NCI-H1092 (cell line): ENCODE measurements around the gene HERC2.
"Not testable (repeated sequence)": the region's sequence is repeated elsewhere in the genome, so short reads cannot be mapped to it uniquely, and the experiment has no call there.

Source experiments
- DNase-seq: peaks from one replicate; lab custom pipeline; 2025; lab: John Stamatoyannopoulos, UW

Gene HERC2

GRCh38 chr15:28179270-28179669 lies 142.7 kb downstream of the HERC2 start:
- DNase-seq = no peak

DNA sequence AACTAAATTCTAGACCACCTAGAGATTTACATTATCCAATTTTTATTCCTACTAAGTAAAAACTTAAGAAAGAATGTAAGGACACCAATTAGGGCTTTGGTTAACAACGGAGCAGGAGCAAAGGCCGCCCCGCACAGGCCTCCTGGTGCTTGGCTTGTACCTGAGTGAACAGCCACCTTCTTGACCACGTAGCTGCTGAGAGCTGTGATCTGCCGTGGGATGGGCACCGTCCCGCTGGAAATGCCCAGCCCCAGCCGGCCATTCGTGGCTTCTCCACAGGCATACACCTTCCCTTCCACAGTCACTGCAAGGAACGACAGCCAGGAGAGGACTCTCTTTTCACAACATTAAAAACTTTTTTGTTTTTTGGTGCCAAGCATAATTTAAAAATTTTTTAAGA lies 143.3 kb downstream of the HERC2 start:
- no peak for DNase-seq

DNA sequence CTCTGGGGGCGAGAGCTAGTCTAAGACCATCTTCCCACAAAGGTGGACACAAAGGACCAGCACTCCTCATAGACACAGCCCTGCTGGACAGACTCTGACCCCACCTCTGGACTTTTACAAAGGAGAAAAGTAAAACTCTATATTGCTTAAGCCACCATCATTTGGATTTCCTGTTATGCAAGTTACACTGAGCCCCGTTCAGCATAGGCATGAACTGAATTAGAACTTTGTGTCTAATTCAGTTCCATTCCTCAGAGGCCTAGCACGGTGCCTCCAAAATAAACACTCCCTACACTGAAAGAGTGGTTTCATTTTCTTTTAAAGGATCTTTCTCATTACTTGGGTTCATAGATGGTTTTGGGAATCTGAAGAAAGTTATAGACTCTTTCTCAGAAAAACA lies 143.7 kb downstream of the HERC2 start:
- DNase-seq = no peak

DNA sequence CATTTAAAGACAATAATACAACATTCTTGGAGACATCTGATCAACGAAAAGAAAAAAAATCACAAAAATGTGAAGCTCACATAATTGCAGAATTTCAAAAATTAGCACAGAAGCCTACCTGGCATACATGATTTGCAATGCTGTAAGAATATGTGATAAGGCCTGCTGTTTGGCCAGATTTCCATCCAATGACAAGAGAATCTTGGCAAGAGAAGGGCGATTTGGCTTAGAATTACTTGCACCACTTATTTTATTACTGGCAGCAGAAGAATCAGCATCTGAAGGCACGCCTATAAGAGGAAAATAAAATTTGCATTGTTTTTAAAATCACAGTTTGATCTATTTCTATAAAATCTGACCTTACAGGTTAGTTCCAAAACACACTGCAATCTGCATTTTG lies 152.6 kb downstream of the HERC2 start:
- no peak for DNase-seq

- peak; percentile 59 for DNase-seq
These were observed 153.4 kb downstream of the HERC2 start for GRCh38 chr15:28168405-28169121.

GRCh38 chr15:28167042-28167441 lies 154.9 kb downstream of the HERC2 start:
- DNase-seq = no peak

GRCh38 chr15:28165791-28166190 lies 156.2 kb downstream of the HERC2 start:
- no peak for DNase-seq

- DNase-seq = no peak
These were observed 157.1 kb downstream of the HERC2 start for GRCh38 chr15:28164876-28165275.

- no peak for DNase-seq
These were observed 167.7 kb downstream of the HERC2 start for GRCh38 chr15:28154283-28154682.

- no peak for DNase-seq
These were observed 168.4 kb downstream of the HERC2 start for GRCh38 chr15:28153492-28154119.

- DNase-seq = not testable (repeated sequence)
These were observed 169.4 kb downstream of the HERC2 start for GRCh38 chr15:28152538-28152923.

DNA sequence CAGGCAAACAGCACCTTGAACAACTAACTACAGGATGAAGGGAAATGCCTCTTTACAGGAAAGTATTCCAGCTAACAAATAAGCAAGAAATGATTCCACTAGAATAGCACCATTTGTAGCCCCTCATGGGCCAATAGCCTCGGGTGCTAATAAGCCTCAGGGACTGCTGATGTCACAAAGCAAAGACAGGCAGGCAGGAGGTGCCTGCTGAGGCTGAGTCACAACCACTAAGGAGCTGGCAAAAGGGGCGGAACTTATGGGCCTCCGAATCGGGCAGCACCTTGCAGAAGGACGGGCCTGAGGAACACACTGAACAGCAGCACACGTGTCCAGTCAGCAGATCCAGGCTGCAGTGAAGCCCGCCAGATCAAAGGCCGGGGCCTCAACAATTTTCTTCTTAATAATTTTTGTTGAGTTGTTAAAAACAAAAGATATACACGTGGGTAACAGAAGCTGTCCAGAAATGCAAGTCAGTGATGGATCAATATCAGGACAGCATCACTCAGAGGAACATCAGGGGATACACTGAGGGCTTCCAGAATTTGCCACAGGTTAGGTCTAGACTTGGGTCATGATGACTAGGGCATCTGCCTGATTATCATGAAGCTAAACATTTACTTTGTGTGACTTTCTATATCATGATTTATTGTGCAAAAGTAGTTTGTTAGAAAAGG lies 170.0 kb downstream of the HERC2 start:
- DNase-seq = not testable (repeated sequence)

DNA sequence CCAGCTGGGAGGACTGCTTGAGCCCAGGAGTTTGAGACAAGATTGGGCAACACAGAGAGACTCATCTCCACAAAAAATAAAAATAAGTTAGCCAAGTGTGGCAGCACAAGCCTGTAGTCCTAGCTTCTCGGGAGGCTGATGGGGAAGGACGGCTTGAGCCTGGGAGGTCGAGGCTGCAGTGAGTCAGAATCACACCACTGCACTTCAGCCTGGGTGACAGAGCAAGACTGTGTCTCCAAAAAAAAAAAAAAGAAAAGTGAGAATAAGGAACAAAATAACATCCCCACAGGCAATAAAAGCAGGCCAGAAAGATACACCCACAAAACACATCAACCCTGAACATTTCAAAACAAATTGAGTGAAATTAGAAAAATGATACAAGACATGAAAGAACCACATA lies 174.2 kb downstream of the HERC2 start:
- DNase-seq = no peak

- not testable (repeated sequence) for DNase-seq
These were observed 176.6 kb downstream of the HERC2 start for GRCh38 chr15:28145419-28145818.

GRCh38 chr15:28140062-28140461 lies 181.9 kb downstream of the HERC2 start:
- no peak for DNase-seq

DNA sequence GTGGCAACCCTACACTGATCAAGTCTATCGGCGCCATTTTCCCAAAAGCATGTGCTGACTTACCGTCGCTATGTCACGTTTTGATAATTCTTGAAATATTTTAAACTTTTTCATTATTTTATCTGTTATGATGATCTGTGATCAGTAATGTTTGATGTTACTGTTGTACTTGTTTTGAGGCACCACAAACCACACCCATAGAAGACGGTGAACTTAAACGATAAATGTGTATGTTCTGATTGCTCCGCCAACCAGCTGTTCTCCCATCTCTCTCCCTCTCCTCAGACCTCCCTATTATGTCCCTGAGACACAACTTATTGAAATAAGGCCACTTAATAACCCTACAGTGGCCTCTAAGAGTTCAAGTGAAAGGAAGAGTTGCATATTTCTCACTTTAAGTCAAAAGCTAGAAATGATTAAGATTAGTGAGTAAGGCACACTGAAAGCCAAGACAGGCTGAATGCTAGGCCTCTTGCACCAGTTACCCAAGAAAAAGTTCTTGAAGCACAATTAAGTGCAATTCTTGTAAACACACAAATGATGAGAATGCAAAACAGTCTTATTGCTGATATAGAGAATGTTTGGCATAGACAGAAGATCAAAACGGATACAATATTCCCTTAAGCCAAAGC lies 184.5 kb downstream of the HERC2 start:
- DNase-seq = not testable (repeated sequence)

DNA sequence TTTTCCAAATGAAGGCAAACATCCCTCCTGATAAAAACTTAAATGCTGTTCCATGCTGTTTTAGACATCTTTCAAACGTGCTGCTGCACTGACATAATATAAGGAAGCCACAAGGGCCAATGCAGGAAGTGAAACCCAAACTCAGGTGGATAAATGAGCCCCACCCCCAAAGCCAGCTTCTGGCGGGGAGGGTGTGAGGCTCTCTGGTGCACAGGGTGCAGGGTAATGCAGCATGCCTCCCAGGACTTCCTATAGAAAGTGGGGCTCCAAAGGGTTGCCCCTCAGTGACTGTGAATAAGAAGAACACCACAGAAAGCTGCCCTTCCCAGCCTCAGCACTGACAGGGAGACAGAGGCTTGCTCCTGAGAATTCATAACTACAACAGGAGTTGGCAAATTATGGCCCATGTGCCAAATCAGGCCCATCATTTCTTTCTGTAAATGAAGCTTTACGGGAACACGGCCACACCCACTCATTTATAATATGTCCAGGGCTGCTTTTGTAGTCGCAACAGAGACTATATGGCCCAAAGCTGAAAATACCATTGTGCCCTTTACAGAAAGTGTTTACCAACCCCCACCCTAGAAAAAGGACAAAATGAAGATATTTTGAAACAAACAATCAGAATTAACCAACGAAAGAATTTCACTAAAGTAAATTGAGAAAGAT lies 185.6 kb downstream of the HERC2 start:
- DNase-seq = not testable (repeated sequence)

DNA sequence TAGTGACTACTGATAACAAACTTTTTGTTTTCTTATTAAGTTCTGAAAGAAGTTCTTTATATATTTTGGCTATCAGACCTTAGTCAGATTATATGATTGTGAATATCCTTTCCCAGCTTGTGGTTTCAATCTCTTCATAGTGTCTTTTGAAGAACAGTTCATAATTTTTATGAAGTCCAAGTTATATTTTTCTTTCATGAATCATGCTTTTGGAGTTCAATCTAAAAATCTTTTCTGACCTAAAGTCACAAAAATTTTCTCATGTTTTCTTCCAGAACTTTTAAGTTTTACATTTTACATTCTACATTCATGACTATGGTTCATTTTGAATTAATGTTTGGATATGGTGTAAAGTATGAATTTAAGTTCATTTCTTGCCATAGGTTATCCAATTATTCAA lies 188.7 kb downstream of the HERC2 start:
- no peak for DNase-seq

DNA sequence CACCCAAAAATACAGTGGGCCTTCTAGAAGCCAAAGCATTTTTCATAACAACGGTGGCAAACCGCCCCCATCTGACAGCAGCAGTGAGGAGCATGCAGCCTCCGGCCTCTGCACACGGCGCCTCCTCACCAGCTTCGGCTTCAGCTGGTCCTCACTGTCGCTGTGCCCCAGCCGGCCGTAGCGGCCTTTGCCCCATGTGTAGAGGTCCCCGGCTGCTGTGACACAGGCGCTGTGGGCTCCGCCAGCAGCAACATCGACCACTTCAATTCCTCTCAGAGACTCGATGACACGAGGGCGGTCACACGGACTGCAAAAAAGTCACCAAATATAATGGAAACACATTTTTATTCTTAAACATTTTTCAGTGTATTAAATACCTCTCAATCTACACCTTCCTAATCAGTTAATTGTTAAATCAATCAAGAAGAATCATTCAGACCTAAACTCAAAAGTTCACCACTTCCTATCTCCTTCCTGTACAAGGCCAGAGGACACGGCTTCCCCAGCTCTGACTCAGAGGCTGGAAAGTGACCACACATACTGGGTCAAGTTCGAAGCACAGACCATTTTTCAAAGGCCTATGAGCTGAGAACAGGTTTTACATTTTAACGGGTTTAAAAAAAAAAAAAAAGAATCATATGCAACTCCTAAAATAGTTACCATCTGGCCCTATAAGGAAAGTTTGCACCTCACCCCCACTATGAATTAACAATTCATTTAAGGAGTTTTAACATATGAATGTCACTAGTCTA lies 189.3 kb downstream of the HERC2 start:
- no peak for DNase-seq

GRCh38 chr15:28131946-28132345 lies 190.0 kb downstream of the HERC2 start:
- DNase-seq = no peak

DNA sequence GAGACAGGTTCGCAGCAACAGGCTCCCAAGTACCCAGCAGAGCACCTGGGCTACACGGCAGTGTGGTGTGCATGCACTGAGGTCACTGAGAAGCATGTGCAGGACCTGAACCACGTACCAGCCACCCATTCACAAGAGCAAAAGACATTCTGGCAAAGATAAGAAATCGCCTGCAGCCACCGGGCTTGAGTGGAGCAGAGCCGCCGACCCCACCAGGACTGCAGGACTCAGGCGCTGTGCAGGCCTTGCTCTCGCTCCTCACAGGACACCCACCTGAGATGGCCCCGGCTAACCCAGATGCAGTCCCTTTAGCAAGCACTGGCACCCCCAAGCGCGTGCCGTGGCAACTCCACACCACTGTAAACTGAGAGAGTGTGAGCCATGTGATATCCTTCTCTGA lies 190.6 kb downstream of the HERC2 start:
- DNase-seq = no peak

DNA sequence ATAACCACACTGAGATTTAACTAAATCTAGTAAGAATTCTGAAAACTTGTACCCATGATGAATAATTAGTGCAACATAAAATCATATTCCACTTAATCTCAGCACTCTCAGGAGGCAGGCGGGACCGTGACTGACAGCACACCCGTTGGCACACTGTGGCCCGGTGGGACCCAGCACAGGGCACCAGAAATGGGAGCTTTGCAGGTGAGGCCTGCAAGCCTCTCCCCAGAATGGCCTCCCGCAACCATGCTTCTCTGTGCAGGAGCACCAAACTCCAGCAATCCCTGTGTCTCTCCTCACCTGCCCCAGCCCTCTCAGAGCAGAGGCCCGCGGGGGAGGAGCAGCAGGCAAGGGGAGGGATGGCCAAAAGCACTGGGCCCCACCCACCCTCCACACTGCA lies 191.3 kb downstream of the HERC2 start:
- DNase-seq = no peak
